ENCODE results near the gene TMX1. TPM values are rescaled to one million over a fixed set of nuclear protein-coding genes. Genes with fewer than 3 reads are reported as not detected.

Gene TMX1
- total and polyA plus RNA-seq, 2 donors (not counting 1 experiment from before 2014, with no cell fraction given): 36.5 to 49.5 TPM

- peak; percentile 41 to 73 for DNase-seq (ENCODE audit: low read depth in 2 of 2)
- H4K20me1 ChIP-seq (ENCODE audit: control insufficient read depth, extremely low read depth, insufficient read depth, low read length): no peaks in the 10 kb centered on the region
- no peak overlapping the region for H3K9ac ChIP-seq (ENCODE audit: insufficient read depth, low read length)
- H3K4me3 ChIP-seq (replicated peaks in 1 of 4; ENCODE audit: control extremely low read depth in 1 of 4, insufficient read depth in 1 of 4, low read depth in 3 of 4, low read length in 4 of 4): no peak overlapping the region
- TF ChIP-seq CTCF (conservative IDR thresholded peaks at IDR 0.05 in 1 of 2, IDR thresholded peaks at IDR 0.05 in 1 of 2; ENCODE audit: low read depth in 1 of 2, low read length in 2 of 2): no peak
- no peak for TF ChIP-seq EZH2 (IDR thresholded peaks at IDR 0.05; ENCODE audit: low read length, missing control alignments)
- H3K4me2 ChIP-seq (ENCODE audit: extremely low read depth, insufficient read depth, low read length): no peak overlapping the region
- no peak overlapping the region for H3K27ac ChIP-seq (ENCODE audit: insufficient read depth, low read length)
- H2AFZ ChIP-seq (ENCODE audit: low read length): no peak overlapping the region
- H3K27me3 ChIP-seq (ENCODE audit: control insufficient read depth, insufficient read depth, low read length): no peaks in the 10 kb centered on the region
- H3K4me1 ChIP-seq (ENCODE audit: control insufficient read depth, extremely low read depth, insufficient read depth, low read length): peaks cover 12% of the 10 kb centered on the region
- no peaks in the 10 kb centered on the region for H3K79me2 ChIP-seq (ENCODE audit: control insufficient read depth, insufficient read depth, low read length)
- no peaks in the 10 kb centered on the region for H3K36me3 ChIP-seq (ENCODE audit: control insufficient read depth, insufficient read depth, low read length)
- H3K9me3 ChIP-seq (ENCODE audit: control insufficient read depth, insufficient read depth, low read depth, low read length): no peaks in the 10 kb centered on the region
Observed at GRCh38 chr14:51302295-51303030, 62.4 kb downstream of the TMX1 start.

- peak; percentile 20 to 90 for DNase-seq (ENCODE audit: low read depth in 2 of 2)
- no peaks in the 10 kb centered on the region for H3K36me3 ChIP-seq (ENCODE audit: control insufficient read depth, insufficient read depth, low read length)
- H3K9ac ChIP-seq (ENCODE audit: insufficient read depth, low read length): no peak overlapping the region
- no peaks in the 10 kb centered on the region for H3K9me3 ChIP-seq (ENCODE audit: control insufficient read depth, insufficient read depth, low read depth, low read length)
- no peaks in the 10 kb centered on the region for H3K79me2 ChIP-seq (ENCODE audit: control insufficient read depth, insufficient read depth, low read length)
- H3K4me2 ChIP-seq (ENCODE audit: extremely low read depth, insufficient read depth, low read length): peak overlapping the region; percentile 60
- H3K27ac ChIP-seq (ENCODE audit: insufficient read depth, low read length): peak overlapping the region; percentile 20
- TF ChIP-seq CTCF (conservative IDR thresholded peaks at IDR 0.05 in 1 of 2, IDR thresholded peaks at IDR 0.05 in 1 of 2; ENCODE audit: low read depth in 1 of 2, low read length in 2 of 2) (no peak), EZH2 (IDR thresholded peaks at IDR 0.05; ENCODE audit: low read length, missing control alignments) (no peak)
- H3K4me1 ChIP-seq (ENCODE audit: control insufficient read depth, extremely low read depth, insufficient read depth, low read length): peaks cover 12% of the 10 kb centered on the region
- H2AFZ ChIP-seq (ENCODE audit: low read length): no peak overlapping the region
- no peak overlapping the region for H3K4me3 ChIP-seq (replicated peaks in 1 of 4; ENCODE audit: control extremely low read depth in 1 of 4, insufficient read depth in 1 of 4, low read depth in 3 of 4, low read length in 4 of 4)
- H4K20me1 ChIP-seq (ENCODE audit: control insufficient read depth, extremely low read depth, insufficient read depth, low read length): no peaks in the 10 kb centered on the region
- no peaks in the 10 kb centered on the region for H3K27me3 ChIP-seq (ENCODE audit: control insufficient read depth, insufficient read depth, low read length)
Observed at GRCh38 chr14:51304438-51304837, 64.4 kb downstream of the TMX1 start.

- Histone ChIP-seq H3K36me3 (ENCODE audit: control insufficient read depth, insufficient read depth, low read length) (no peaks in the 10 kb centered on the region), H2AFZ (ENCODE audit: low read length) (no peak overlapping the region), H3K4me3 (replicated peaks in 1 of 4; ENCODE audit: control extremely low read depth in 1 of 4, insufficient read depth in 1 of 4, low read depth in 3 of 4, low read length in 4 of 4) (no peak overlapping the region), H3K4me1 (ENCODE audit: control insufficient read depth, extremely low read depth, insufficient read depth, low read length) (peaks cover 12% of the 10 kb centered on the region), H3K4me2 (ENCODE audit: extremely low read depth, insufficient read depth, low read length) (peak overlapping the region; percentile 60), H3K9me3 (ENCODE audit: control insufficient read depth, insufficient read depth, low read depth, low read length) (no peaks in the 10 kb centered on the region), H3K27me3 (ENCODE audit: control insufficient read depth, insufficient read depth, low read length) (no peaks in the 10 kb centered on the region), H4K20me1 (ENCODE audit: control insufficient read depth, extremely low read depth, insufficient read depth, low read length) (no peaks in the 10 kb centered on the region), H3K79me2 (ENCODE audit: control insufficient read depth, insufficient read depth, low read length) (no peaks in the 10 kb centered on the region), H3K9ac (ENCODE audit: insufficient read depth, low read length) (no peak overlapping the region), H3K27ac (ENCODE audit: insufficient read depth, low read length) (peak overlapping the region; percentile 1)
- peak; percentile 90 to 99 for DNase-seq (ENCODE audit: low read depth in 2 of 2)
- TF ChIP-seq EZH2 (IDR thresholded peaks at IDR 0.05; ENCODE audit: low read length, missing control alignments) (no peak), CTCF (conservative IDR thresholded peaks at IDR 0.05 in 1 of 2, IDR thresholded peaks at IDR 0.05 in 1 of 2; ENCODE audit: low read depth in 1 of 2, low read length in 2 of 2) (no peak)
Observed at GRCh38 chr14:51304941-51305340, 64.9 kb downstream of the TMX1 start.
